ENCODE measurements around the gene RSPH6A. TPM values are rescaled to one million over a fixed set of nuclear protein-coding genes. Genes with fewer than 3 reads are reported as not detected.

RSPH6A gene
- total RNA-seq, 4 donors from 2014 or later: 0.11 TPM; not detected in 3

- peaks cover 66 to 79% (median 73%) of the 10 kb centered on the region in 4 donors for H3K4me1 ChIP-seq
- 83% methylated on average over 1 of the region's 4 CpGs for WGBS
- no peak for TF ChIP-seq CTCF (IDR thresholded peaks at IDR 0.05)
- no peak for TF ChIP-seq EP300 (IDR thresholded peaks at IDR 0.05)
- TF ChIP-seq POLR2A (IDR thresholded peaks at IDR 0.05; ENCODE audit: low read depth): no peak
- TF ChIP-seq POLR2AphosphoS5 (IDR thresholded peaks at IDR 0.05): no peak
Observed at GRCh38 chr19:45784096-45784495, 31.0 kb downstream of the RSPH6A start.

GRCh38 chr19:45782820-45783785 lies 32.0 kb downstream of the RSPH6A start:
- peaks cover 63 to 89% (median 82%) of the 10 kb centered on the region in 4 donors for H3K4me1 ChIP-seq
- peak; percentile 54 for TF ChIP-seq EP300 (IDR thresholded peaks at IDR 0.05)
- peak; percentile 83 to 92 for TF ChIP-seq POLR2AphosphoS5 (IDR thresholded peaks at IDR 0.05)
- no peak for TF ChIP-seq CTCF (IDR thresholded peaks at IDR 0.05)
- no peak for TF ChIP-seq POLR2A (IDR thresholded peaks at IDR 0.05; ENCODE audit: low read depth)
- H3K4me3 ChIP-seq: peak overlapping the region; percentile 61 to 82 (median 78)
- WGBS: 30% methylated on average over 21 of the region's 26 CpGs
- intact Hi-C loops (cut with DNase I): no loop called here
- no peaks in the 10 kb centered on the region for H3K9me3 ChIP-seq
- DNase-seq (ENCODE audit: extremely low spot score): no peak
- H3K27me3 ChIP-seq: no peaks in the 10 kb centered on the region
- H3K36me3 ChIP-seq: peaks cover 16 to 46% (median 41%) of the 10 kb centered on the region in 4 donors
- H3K27ac ChIP-seq (replicated peaks in 1 of 4): peak overlapping the region; percentile 94 to 97 (median 95)

More at GRCh38 chr19:45784096-45784495, 31.0 kb downstream of the RSPH6A start:
- H3K36me3 ChIP-seq: peaks cover 17 to 46% (median 40%) of the 10 kb centered on the region in 4 donors
- H3K4me3 ChIP-seq: peak overlapping the region in 2 of 4 donors; percentile 74 to 82
- peak overlapping the region; percentile 94 to 97 (median 95) for H3K27ac ChIP-seq (replicated peaks in 1 of 4)
- intact Hi-C loops (cut with DNase I): no loop called here
- DNase-seq (ENCODE audit: extremely low spot score): no peak
- no peaks in the 10 kb centered on the region for H3K27me3 ChIP-seq
- H3K9me3 ChIP-seq: no peaks in the 10 kb centered on the region

- no peaks in the 10 kb centered on the region for H3K27me3 ChIP-seq
- TF ChIP-seq EP300 (IDR thresholded peaks at IDR 0.05) (no peak), CTCF (IDR thresholded peaks at IDR 0.05) (no peak), POLR2A (IDR thresholded peaks at IDR 0.05; ENCODE audit: low read depth) (no peak), POLR2AphosphoS5 (IDR thresholded peaks at IDR 0.05) (peak; percentile 44 to 65)
- intact Hi-C loops (cut with DNase I): no loop called here
- H3K36me3 ChIP-seq: peaks cover 24 to 46% (median 41%) of the 10 kb centered on the region in 4 donors
- peak within 1 kb of the TSS; percentile 61 to 82 (median 78) for H3K4me3 ChIP-seq
- H3K9me3 ChIP-seq: no peaks in the 10 kb centered on the region
- WGBS: 14% methylated on average over 4 of the region's 18 CpGs
- no peak for DNase-seq (ENCODE audit: extremely low spot score)
- H3K4me1 ChIP-seq: peaks cover 63 to 98% (median 85%) of the 10 kb centered on the region in 4 donors
- H3K27ac ChIP-seq (replicated peaks in 1 of 4): peak within 1 kb of the TSS; percentile 94 to 97 (median 95)
Observed at GRCh38 chr19:45782162-45782691, 32.9 kb downstream of the RSPH6A start, which contains the start of gene DMPK. TSS of gene DMPK (minus strand) at chr19:45782490. CDS start at chr19:45782352, 138 bp downstream.

GRCh38 chr19:45781214-45782161 lies 33.6 kb downstream of the RSPH6A start:
- H3K27ac ChIP-seq (replicated peaks in 1 of 4): peak overlapping the region; percentile 94 to 97 (median 95)
- no peak for DNase-seq (ENCODE audit: extremely low spot score)
- 29% methylated on average over 12 of the region's 17 CpGs for WGBS
- TF ChIP-seq POLR2AphosphoS5 (IDR thresholded peaks at IDR 0.05): no peak
- no peak for TF ChIP-seq POLR2A (IDR thresholded peaks at IDR 0.05; ENCODE audit: low read depth)
- TF ChIP-seq EP300 (IDR thresholded peaks at IDR 0.05): no peak
- TF ChIP-seq CTCF (IDR thresholded peaks at IDR 0.05): no peak
- peak overlapping the region; percentile 61 to 82 (median 78) for H3K4me3 ChIP-seq
- H3K9me3 ChIP-seq: no peaks in the 10 kb centered on the region
- peaks cover 63 to 92% (median 86%) of the 10 kb centered on the region in 4 donors for H3K4me1 ChIP-seq
- H3K27me3 ChIP-seq: no peaks in the 10 kb centered on the region
- intact Hi-C loops (cut with DNase I): no loop called here
- peaks cover 25 to 46% (median 41%) of the 10 kb centered on the region in 4 donors for H3K36me3 ChIP-seq
